H1 (cell line): ENCODE results near the gene DHRS9. TPM values are rescaled to one million over a fixed set of nuclear protein-coding genes. Genes with fewer than 3 reads are reported as not detected.

Experiments used
- CTCF ChIA-PET: fragments of 300-600 bp; sonication (Branson Sonifier 250); formaldehyde crosslinking; loops from one replicate; lab custom pipeline; 2021; ENCODE audit not compliant: partially characterized antibody; lab: Charles Lee
- POLR2A ChIA-PET: fragments of 300-600 bp; sonication (Branson Sonifier 250); formaldehyde crosslinking; loops from one replicate; lab custom pipeline; 2021; ENCODE audit warnings: inconsistent platforms; ENCODE audit not compliant: partially characterized antibody; lab: Charles Lee
- DNase-seq, 2 experiments: peaks; one replicate each; pipeline versions ENCODE4 v3.0.0 to v3.0.0-alpha.2; 2010 to 2022; ENCODE audit warnings: low spot score in 2 of 2, low read depth in 1 of 2, mixed read lengths in 1 of 2
- FAIRE-seq: peaks from 2 replicates; lab custom pipeline; 2011; peaks lifted over from hg19 to GRCh38; lab: Jason Lieb, UNC
- H2AFZ ChIP-seq: 2 replicates; pipeline ENCODE4 v1.8.1; 2012; ENCODE audit warnings: low read length, inconsistent platforms
- H2AK5ac ChIP-seq: 2 replicates; pipeline ENCODE4 v1.6.1; 2013; ENCODE audit warnings: low read depth, low read length
- H2BK120ac ChIP-seq: replicated peaks from 2 replicates; pipeline ENCODE3; 2013; ENCODE audit warnings: low read depth, low read length, inconsistent platforms
- H2BK12ac ChIP-seq: 2 replicates; pipeline ENCODE4 v1.6.1; 2013; ENCODE audit warnings: low read depth, low read length
- H2BK15ac ChIP-seq: 2 replicates; pipeline ENCODE4 v1.6.1; 2013; ENCODE audit warnings: low read length
- H2BK20ac ChIP-seq: 2 replicates; pipeline ENCODE4 v1.6.1; 2013; ENCODE audit warnings: low read length
- H2BK5ac ChIP-seq: 2 replicates; pipeline ENCODE4 v1.6.1; 2013; ENCODE audit warnings: low read depth, low read length
- H3K14ac ChIP-seq: 2 replicates; pipeline ENCODE4 v1.6.1; 2013; ENCODE audit warnings: inconsistent platforms; ENCODE audit not compliant: insufficient read length
- H3K18ac ChIP-seq: 2 replicates; pipeline ENCODE4 v1.6.1; 2013; ENCODE audit warnings: low read length; ENCODE audit errors: extremely low read depth
- H3K23ac ChIP-seq: 2 replicates; pipeline ENCODE4 v1.6.1; 2013; ENCODE audit warnings: inconsistent platforms; ENCODE audit not compliant: insufficient read length
- H3K23me2 ChIP-seq: 2 replicates; pipeline ENCODE4 v1.6.1; 2013; ENCODE audit warnings: low read depth, low read length
- H3K27ac ChIP-seq: 2 replicates; pipeline ENCODE4 v1.6.1; 2011; ENCODE audit warnings: low read depth, low read length, inconsistent platforms
- H3K27me3 ChIP-seq, 4 experiments: replicated peaks in 1 of 4; 1 replicate in 1 of 4; 2 replicates in 3 of 4; pipeline versions ENCODE4 v1.6.1 to v1.8.1; 2011 to 2013; ENCODE audit warnings: low read length in 3 of 4, mild to moderate bottlenecking in 3 of 4, inconsistent platforms in 2 of 4, mixed read lengths in 2 of 4, moderate library complexity in 1 of 4; ENCODE audit not compliant: control insufficient read depth in 3 of 4, insufficient read depth in 3 of 4; ENCODE audit errors: extremely low read depth in 1 of 4
- H3K36me3 ChIP-seq, 4 experiments: 2 replicates each; pipeline versions ENCODE4 v1.6.1 to v1.8.1; 2011 to 2013; ENCODE audit warnings: mild to moderate bottlenecking in 4 of 4, low read length in 3 of 4, moderate library complexity in 2 of 4, control low read depth in 1 of 4, inconsistent platforms in 1 of 4; ENCODE audit not compliant: insufficient read depth in 4 of 4, control insufficient read depth in 2 of 4
- H3K4ac ChIP-seq: replicated peaks from 2 replicates; pipeline ENCODE3; 2013; ENCODE audit warnings: low read length, low read depth, mixed read lengths, inconsistent platforms; ENCODE audit not compliant: insufficient read length
- H3K4me1 ChIP-seq, 4 experiments: replicated peaks in 1 of 4; 1 replicate in 1 of 4; 2 replicates in 3 of 4; pipeline versions ENCODE4 v1.6.1 to v1.8.1; 2011 to 2013; ENCODE audit warnings: low read length in 3 of 4, inconsistent platforms in 2 of 4, mixed read lengths in 1 of 4; ENCODE audit not compliant: insufficient read depth in 4 of 4, control insufficient read depth in 3 of 4
- H3K4me2 ChIP-seq, 2 experiments: 2 replicates each; pipeline versions ENCODE4 v1.6.1 to v1.8.1; 2011 to 2013; ENCODE audit warnings: low read depth in 2 of 2, low read length in 2 of 2, control low read depth in 1 of 2, inconsistent platforms in 1 of 2, mild to moderate bottlenecking in 1 of 2; ENCODE audit not compliant: insufficient read depth in 1 of 2
- H3K4me3 ChIP-seq, 4 experiments: fragments of 200-600, 300-600 bp in 1 of 4; sonication (generic), shearing (Covaris generic), sonication (Bioruptor Twin) in 1 of 4; 2 replicates each; pipeline versions ENCODE4 v1.5.1 to v1.8.1; 2011 to 2016; ENCODE audit warnings: low read length in 4 of 4, low read depth in 3 of 4, control low read depth in 2 of 4, inconsistent platforms in 2 of 4, mild to moderate bottlenecking in 2 of 4, mixed read lengths in 1 of 4, moderate library complexity in 1 of 4; ENCODE audit not compliant: insufficient read depth in 2 of 4; ENCODE audit errors: extremely low read depth in 1 of 4
- H3K56ac ChIP-seq: replicated peaks from 2 replicates; pipeline ENCODE3; 2013; ENCODE audit warnings: low read depth, mild to moderate bottlenecking, mixed read lengths, low read length, inconsistent platforms; ENCODE audit not compliant: insufficient read length
- H3K79me1 ChIP-seq: 2 replicates; pipeline ENCODE4 v1.6.1; 2013; ENCODE audit warnings: low read depth, low read length, control low read depth
- H3K79me2 ChIP-seq, 2 experiments: 2 replicates each; pipeline versions ENCODE4 v1.6.1 to v1.8.1; 2012 to 2013; ENCODE audit warnings: low read length in 2 of 2, mild to moderate bottlenecking in 2 of 2, inconsistent platforms in 1 of 2; ENCODE audit not compliant: insufficient read depth in 2 of 2, control insufficient read depth in 1 of 2
- H3K9ac ChIP-seq, 4 experiments: replicated peaks in 1 of 4; 1 replicate in 1 of 4; 2 replicates in 3 of 4; pipeline versions ENCODE4 v1.6.1 to v1.8.1; 2011 to 2013; ENCODE audit warnings: low read depth in 3 of 4, low read length in 3 of 4, control low read depth in 2 of 4, mild to moderate bottlenecking in 2 of 4, moderate library complexity in 2 of 4, inconsistent platforms in 1 of 4; ENCODE audit errors: extremely low read depth in 1 of 4
- H3K9me3 ChIP-seq, 2 experiments: 2 replicates each; pipeline versions ENCODE4 v1.6.1 to v1.8.1; 2012 to 2013; ENCODE audit warnings: mild to moderate bottlenecking in 2 of 2, moderate library complexity in 2 of 2, control low read depth in 1 of 2, inconsistent platforms in 1 of 2, low read depth in 1 of 2, low read length in 1 of 2, mixed read lengths in 1 of 2; ENCODE audit not compliant: insufficient read depth in 2 of 2
- H4K20me1 ChIP-seq, 2 experiments: replicated peaks in 1 of 2; 2 replicates each; pipeline versions ENCODE3 to v1.8.1; 2011 to 2013; ENCODE audit warnings: inconsistent platforms in 2 of 2, low read length in 2 of 2, mild to moderate bottlenecking in 1 of 2; ENCODE audit not compliant: insufficient read depth in 2 of 2, control insufficient read depth in 1 of 2
- H4K5ac ChIP-seq: 2 replicates; pipeline ENCODE4 v1.6.1; 2013; ENCODE audit warnings: low read length, low read depth, mixed read lengths, inconsistent platforms; ENCODE audit not compliant: insufficient read length
- H4K8ac ChIP-seq: 2 replicates; pipeline ENCODE4 v1.8.0; 2013; ENCODE audit warnings: mild to moderate bottlenecking, moderate library complexity, low read length, inconsistent platforms; ENCODE audit not compliant: insufficient read depth; ENCODE audit errors: extremely low read depth
- H4K91ac ChIP-seq: replicated peaks from 2 replicates; pipeline ENCODE3; 2013; ENCODE audit warnings: low read length, mixed read lengths, inconsistent platforms; ENCODE audit not compliant: insufficient read length
- ATF2 ChIP-seq: IDR thresholded peaks from 2 replicates; pipeline ENCODE4 v1.6.1; 2012; ENCODE audit warnings: low read length, inconsistent platforms
- EP300 ChIP-seq, 2 experiments: IDR thresholded peaks; 1 replicate in 1 of 2; 2 replicates in 1 of 2; pipeline ENCODE4 v1.6.1; 2011 to 2012; ENCODE audit warnings: low read depth in 2 of 2, low read length in 2 of 2, mild to moderate bottlenecking in 2 of 2, borderline replicate concordance in 1 of 2, inconsistent platforms in 1 of 2, moderate library complexity in 1 of 2
- KDM5A ChIP-seq: fragments of 200-600 bp; IDR thresholded peaks from 2 replicates; pipeline ENCODE4 v1.7.1; 2012; ENCODE audit warnings: mild to moderate bottlenecking, low read length, inconsistent platforms, mixed read lengths
- NANOG ChIP-seq: IDR thresholded peaks from 2 replicates; pipeline ENCODE4 v1.6.1; 2011; ENCODE audit warnings: low read length, low read depth, mild to moderate bottlenecking, inconsistent platforms; ENCODE audit not compliant: insufficient read depth, poor library complexity, severe bottlenecking
- PHF8 ChIP-seq: fragments of 200-600 bp; sonication (generic); conservative IDR thresholded peaks from 2 replicates; pipeline ENCODE4 v1.7.1; 2012; ENCODE audit warnings: low read depth, mild to moderate bottlenecking, inconsistent platforms, low read length, moderate library complexity
- POLR2AphosphoS5 ChIP-seq: IDR thresholded peaks from 2 replicates; pipeline ENCODE4 v1.6.1; 2011; ENCODE audit warnings: low read depth, low read length
- POU5F1 ChIP-seq: IDR thresholded peaks from 2 replicates; pipeline ENCODE4 v1.6.1; 2011; ENCODE audit warnings: low read depth, mild to moderate bottlenecking, low read length, moderate library complexity
- RAD21 ChIP-seq, 2 experiments: IDR thresholded peaks in 1 of 2; conservative IDR thresholded peaks in 1 of 2; 2 replicates each; pipeline ENCODE4 v1.6.1; 2011; ENCODE audit warnings: low read depth in 2 of 2, low read length in 2 of 2, improper control_type of control experiment in 1 of 2, inconsistent platforms in 1 of 2, mild to moderate bottlenecking in 1 of 2, moderate library complexity in 1 of 2
- RFX5 ChIP-seq: IDR thresholded peaks from 2 replicates; pipeline ENCODE4 v1.6.1; 2011; ENCODE audit warnings: low read depth, low read length, improper control_type of control experiment, borderline replicate concordance
- RXRA ChIP-seq: IDR thresholded peaks from 2 replicates; pipeline ENCODE4 v1.6.1; 2011; ENCODE audit warnings: low read depth, mild to moderate bottlenecking, low read length, moderate library complexity; ENCODE audit not compliant: insufficient read depth
- SIRT6 ChIP-seq: IDR thresholded peaks from one replicate; pipeline ENCODE4 v1.7.1; 2012; ENCODE audit warnings: low read length, inconsistent platforms
- TCF12 ChIP-seq: IDR thresholded peaks from 2 replicates; pipeline ENCODE4 v1.6.1; 2011; ENCODE audit warnings: low read depth, mild to moderate bottlenecking, low read length
- TEAD4 ChIP-seq: IDR thresholded peaks from 2 replicates; pipeline ENCODE4 v1.6.1; 2012; ENCODE audit warnings: low read depth, low read length, inconsistent platforms, mixed read lengths
- WGBS, 2 experiments: shearing (Covaris generic) in 1 of 2; methylation state at CpG; one replicate each; pipeline versions ENCODE4 v1.1.6 to v1.1.7; 2013 to 2015; ENCODE audit warnings: low lambda C conversion rate in 2 of 2, mixed read lengths in 2 of 2, inconsistent platforms in 1 of 2, low coverage in 1 of 2, missing lambda C conversion rate in 1 of 2; ENCODE audit not compliant: insufficient replicate concordance in 2 of 2, insufficient coverage in 1 of 2, insufficient read length in 1 of 2; ENCODE audit errors: extremely low coverage in 1 of 2, missing lambda C conversion rate in 1 of 2; 5-methylcytosine and 5-hydroxymethylcytosine counted together
- polyA plus RNA-seq, 7 experiments: library from polyadenylated mRNA; depleted of rRNA in 3 of 7; stranded (reverse) in 5 of 7; unstranded in 2 of 7; fragments of >200 nt in 5 of 7; fragments of 200-250 nt in 2 of 7; gene quantifications; 1 replicate in 5 of 7; 2 replicates in 1 of 7; 4 replicates in 1 of 7; pipeline versions ENCODE4 v1.2.1 to v1.2.3, GENCODE V29; 2011 to 2013; ENCODE audit warnings: missing spikeins in 2 of 7, mixed read lengths in 2 of 7
- total RNA-seq: library from RNA; stranded (reverse); fragmentation: NEBNext Ultra II Directional; extraction: Animal tissue kit (Norgen Biotek cat#: 25700); gene quantifications from 2 replicates; pipeline ENCODE4 v1.2.1, GENCODE V29; 2021

DHRS9 gene
- total and polyA plus RNA-seq, 2 of the 8 experiments (the other 6 are each of a cell fraction or from before 2014, with no cell fraction given) = not detected

DNA sequence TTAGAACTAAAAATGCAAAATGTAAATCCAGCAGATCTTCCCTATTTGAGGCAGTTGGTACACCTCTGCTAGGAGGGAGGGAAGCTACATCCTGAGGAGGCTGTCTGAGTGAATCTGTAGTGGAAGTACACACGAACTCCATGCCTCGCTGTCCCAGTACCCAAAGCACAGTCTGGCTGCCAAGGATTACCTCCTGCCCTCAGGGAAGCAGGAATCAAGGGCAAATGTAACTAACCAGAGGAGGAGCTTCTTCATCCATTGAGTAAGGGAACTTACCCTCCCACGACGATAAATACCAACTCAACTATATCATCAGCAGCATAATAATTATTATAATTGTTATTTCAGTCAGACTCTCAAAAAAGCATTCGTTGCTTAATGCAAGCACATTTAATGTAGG is 2.1 kb downstream of the DHRS9 start:
- Histone ChIP-seq H3K4me2 (no peak overlapping the region), H2BK5ac (no peak overlapping the region), H3K36me3 (no peaks in the 10 kb centered on the region), H3K79me1 (no peaks in the 10 kb centered on the region), H3K79me2 (no peaks in the 10 kb centered on the region), H2BK15ac (no peak overlapping the region), H2AK5ac (no peak overlapping the region), H3K9me3 (no peaks in the 10 kb centered on the region), H3K14ac (no peak overlapping the region), H3K27me3 (no peaks in the 10 kb centered on the region), H3K18ac (no peak overlapping the region), H3K27ac (no peak overlapping the region), H3K4ac (no peak overlapping the region), H2BK120ac (no peak overlapping the region), H2BK12ac (no peak overlapping the region), H3K9ac (peak overlapping the region in 1 of 4 experiments; percentile 59; a peak in 1 of 7 replicates), H3K23ac (no peak overlapping the region), H2BK20ac (no peak overlapping the region), H4K20me1 (no peaks in the 10 kb centered on the region), H4K5ac (no peak overlapping the region), H3K23me2 (no peaks in the 10 kb centered on the region), H3K4me3 (no peak overlapping the region), H2AFZ (peak overlapping the region; percentile 57; the same call in 1 of the 2 replicates), H3K4me1 (no peaks in the 10 kb centered on the region), H4K91ac (no peak overlapping the region), H4K8ac (no peak overlapping the region), H3K56ac (no peak overlapping the region)
- WGBS, 2 experiments = 86% methylated on average over 5 of the region's 5 CpGs; no CpG with 5 or more reads in 1 of the 2 experiments
- FAIRE-seq = no peak
- ChIA-PET CTCF (no interaction called here), POLR2A (no interaction called here)
- DNase-seq = no peak
- TF ChIP-seq RXRA (no peak), TCF12 (no peak), TEAD4 (no peak), SIRT6 (no peak), ATF2 (no peak), KDM5A (no peak), NANOG (no peak), EP300 (IDR thresholded peaks at IDR 0.05; ENCODE audit: borderline replicate concordance in 1 of 2, low read depth in 2 of 2, low read length in 2 of 2) (no peak), POU5F1 (no peak), PHF8 (no peak), POLR2AphosphoS5 (no peak), RFX5 (no peak), RAD21 (IDR thresholded peaks at IDR 0.05 in 1 of 2, conservative IDR thresholded peaks at IDR 0.05 in 1 of 2; ENCODE audit: low read depth in 2 of 2, low read length in 2 of 2) (no peak)
